ENCODE measurements around the gene ZAR1L.

Gene ZAR1L

DNA sequence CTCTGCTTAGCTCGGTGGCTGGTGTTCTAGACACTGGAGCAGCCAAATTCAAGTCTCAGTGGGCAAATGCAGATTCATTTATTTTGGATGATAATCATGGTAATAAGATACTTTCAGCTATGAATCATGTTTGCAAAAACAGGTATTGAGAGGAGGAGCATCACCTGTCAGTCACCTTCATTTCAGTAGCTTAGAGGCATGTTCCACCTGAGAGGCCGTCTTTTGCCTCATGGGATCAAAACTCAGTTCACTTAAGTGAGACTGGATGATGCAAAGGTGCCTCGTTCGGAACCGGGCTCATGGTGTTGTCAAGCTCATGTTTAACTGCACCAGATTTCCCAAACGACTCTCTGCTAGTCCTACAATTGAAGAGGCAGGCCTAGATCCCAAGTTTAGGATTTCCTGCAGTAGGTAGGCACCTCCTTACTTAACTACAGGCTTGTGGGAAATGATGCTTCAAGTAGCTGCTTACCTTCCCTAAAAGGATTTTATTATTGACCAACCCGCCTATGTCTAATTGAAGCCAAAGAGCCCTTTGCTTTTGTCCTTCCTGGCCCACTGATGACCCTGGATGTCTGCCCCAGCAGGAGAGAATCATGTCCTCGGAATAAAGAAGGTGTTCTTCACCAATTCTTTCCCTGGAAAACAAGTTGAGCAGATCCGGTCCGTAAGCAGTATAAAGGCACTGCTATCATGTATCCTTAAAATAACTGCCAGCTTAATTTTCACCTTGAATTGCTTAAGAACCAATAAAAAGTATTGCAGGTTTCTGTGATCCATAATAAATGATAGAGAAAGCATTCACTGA, 60.0 kb downstream of the ZAR1L start:
- Histone ChIP-seq H3K36me3 (ENCODE audit: low read depth) (no peaks in the 10 kb centered on the region), H3K27ac (ENCODE audit: poor library complexity, severe bottlenecking) (no peak overlapping the region), H3K4me1 (ENCODE audit: insufficient read depth, poor library complexity, severe bottlenecking) (peaks cover 14% of the 10 kb centered on the region), H3K9me3 (ENCODE audit: severe bottlenecking) (no peaks in the 10 kb centered on the region), H3K27me3 (ENCODE audit: insufficient read depth, poor library complexity, severe bottlenecking) (no peaks in the 10 kb centered on the region), H3K4me3 (ENCODE audit: severe bottlenecking) (no peak overlapping the region)
- DNase-seq (ENCODE audit: low spot score) (no peak), ATAC-seq (ENCODE audit: low read depth) (peak; percentile 56; the same call in 2 of the 3 replicates)
- TF ChIP-seq, protein P1, sequence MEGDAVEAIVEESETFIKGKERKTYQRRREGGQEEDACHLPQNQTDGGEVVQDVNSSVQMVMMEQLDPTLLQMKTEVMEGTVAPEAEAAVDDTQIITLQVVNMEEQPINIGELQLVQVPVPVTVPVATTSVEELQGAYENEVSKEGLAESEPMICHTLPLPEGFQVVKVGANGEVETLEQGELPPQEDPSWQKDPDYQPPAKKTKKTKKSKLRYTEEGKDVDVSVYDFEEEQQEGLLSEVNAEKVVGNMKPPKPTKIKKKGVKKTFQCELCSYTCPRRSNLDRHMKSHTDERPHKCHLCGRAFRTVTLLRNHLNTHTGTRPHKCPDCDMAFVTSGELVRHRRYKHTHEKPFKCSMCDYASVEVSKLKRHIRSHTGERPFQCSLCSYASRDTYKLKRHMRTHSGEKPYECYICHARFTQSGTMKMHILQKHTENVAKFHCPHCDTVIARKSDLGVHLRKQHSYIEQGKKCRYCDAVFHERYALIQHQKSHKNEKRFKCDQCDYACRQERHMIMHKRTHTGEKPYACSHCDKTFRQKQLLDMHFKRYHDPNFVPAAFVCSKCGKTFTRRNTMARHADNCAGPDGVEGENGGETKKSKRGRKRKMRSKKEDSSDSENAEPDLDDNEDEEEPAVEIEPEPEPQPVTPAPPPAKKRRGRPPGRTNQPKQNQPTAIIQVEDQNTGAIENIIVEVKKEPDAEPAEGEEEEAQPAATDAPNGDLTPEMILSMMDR (IDR thresholded peaks at IDR 0.05; ENCODE audit: poor library complexity, severe bottlenecking), result no peak

DNA sequence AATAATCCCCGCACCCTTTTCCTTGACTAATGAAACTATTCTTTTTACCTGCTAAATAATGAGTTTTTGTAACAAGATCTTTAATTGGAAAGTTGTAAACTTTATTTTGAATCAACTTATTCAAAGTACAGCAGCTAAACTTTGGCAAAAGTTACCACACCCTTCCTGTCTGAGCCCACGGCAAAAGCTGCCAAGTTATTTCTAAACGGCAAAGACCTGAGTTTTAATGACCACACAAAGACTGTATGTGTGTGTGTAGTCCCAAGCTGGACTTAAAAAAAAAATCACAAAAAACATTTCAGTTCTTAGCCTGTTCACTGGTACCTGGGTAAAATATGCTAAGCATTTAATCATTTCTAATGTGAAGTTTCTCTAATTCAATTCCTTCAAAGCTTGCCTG, 60.7 kb downstream of the ZAR1L start:
- Histone ChIP-seq H3K4me1 (ENCODE audit: insufficient read depth, poor library complexity, severe bottlenecking) (peaks cover 14% of the 10 kb centered on the region), H3K36me3 (ENCODE audit: low read depth) (no peaks in the 10 kb centered on the region), H3K27ac (ENCODE audit: poor library complexity, severe bottlenecking) (no peak overlapping the region), H3K27me3 (ENCODE audit: insufficient read depth, poor library complexity, severe bottlenecking) (no peaks in the 10 kb centered on the region), H3K4me3 (ENCODE audit: severe bottlenecking) (no peak overlapping the region), H3K9me3 (ENCODE audit: severe bottlenecking) (no peaks in the 10 kb centered on the region)
- TF ChIP-seq, protein P1 (IDR thresholded peaks at IDR 0.05; ENCODE audit: poor library complexity, severe bottlenecking), result no peak
- DNase-seq (ENCODE audit: low spot score) (no peak), ATAC-seq (ENCODE audit: low read depth) (peak; percentile 35; the same call in 1 of the 3 replicates)

DNA sequence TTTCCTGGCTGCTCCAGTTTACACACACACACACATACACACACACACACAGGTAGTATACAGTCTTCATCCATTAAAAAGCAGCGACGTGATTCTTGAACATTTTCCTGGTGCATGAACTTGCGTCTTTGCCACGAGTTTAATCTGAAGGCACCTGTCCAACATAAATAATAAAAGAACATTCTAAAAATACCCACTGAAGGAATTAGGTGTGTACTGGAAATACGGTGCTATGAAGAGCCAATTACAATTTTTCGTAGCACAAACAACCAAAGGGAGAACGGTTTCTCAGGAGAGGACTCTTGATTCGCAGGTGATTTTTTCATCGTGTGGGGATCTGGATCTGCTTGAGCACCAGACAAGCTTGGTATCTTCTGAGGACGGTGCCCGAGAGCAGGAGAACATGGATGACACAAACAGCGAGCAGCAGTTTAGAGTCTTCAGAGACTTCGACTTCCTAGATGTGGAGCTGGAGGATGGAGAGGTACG, 61.2 kb downstream of the ZAR1L start:
- no peaks in the 10 kb centered on the region for H3K36me3 ChIP-seq (ENCODE audit: low read depth)
- no peak overlapping the region for H3K27ac ChIP-seq (ENCODE audit: poor library complexity, severe bottlenecking)
- TF ChIP-seq, protein P1 (IDR thresholded peaks at IDR 0.05; ENCODE audit: poor library complexity, severe bottlenecking), result no peak
- no peaks in the 10 kb centered on the region for H3K9me3 ChIP-seq (ENCODE audit: severe bottlenecking)
- DNase-seq (ENCODE audit: low spot score), result no peak
- H3K4me3 ChIP-seq (ENCODE audit: severe bottlenecking), result no peak overlapping the region
- no peaks in the 10 kb centered on the region for H3K27me3 ChIP-seq (ENCODE audit: insufficient read depth, poor library complexity, severe bottlenecking)
- ATAC-seq (ENCODE audit: low read depth), result 0 out of 3 replicates have a peak, but pooled peaks have one; percentile 10
- peaks cover 14% of the 10 kb centered on the region for H3K4me1 ChIP-seq (ENCODE audit: insufficient read depth, poor library complexity, severe bottlenecking)

Data from RWPE2 (cell line).